Thyroid gland (tissue), 4 donors: ENCODE results near the gene PTPRE. TPM values are rescaled to one million over a fixed set of nuclear protein-coding genes. Genes with fewer than 3 reads are reported as not detected.
A peak's percentile ranks its signal among the peaks of the same experiment; 100 is the strongest.

ENCODE experiments used
- DNase-seq, 2 donors: peaks; one replicate each; pipeline ENCODE4 v3.0.0-alpha.2; 2019
- H3K27ac ChIP-seq, 3 donors: fragments of 200-600 bp; sonication (generic); 1 replicate in 2 of 3; 2 replicates in 1 of 3; pipeline ENCODE4 v1.5.1; 2016 to 2019; ENCODE audit warnings: mild to moderate bottlenecking in 1 of 3, moderate library complexity in 1 of 3
- H3K27me3 ChIP-seq: fragments of 200-600 bp; sonication (generic); one replicate; pipeline ENCODE4 v1.5.1; 2019
- H3K36me3 ChIP-seq, 2 donors: fragments of 200-600 bp; sonication (generic); one replicate each; pipeline ENCODE4 v1.5.1; 2016 to 2019
- H3K4me1 ChIP-seq, 2 donors: fragments of 200-600 bp; sonication (generic); one replicate each; pipeline ENCODE4 v1.5.1; 2017 to 2019
- H3K4me3 ChIP-seq, 3 donors: fragments of 200-600 bp; sonication (generic); replicated peaks in 1 of 3; 1 replicate in 2 of 3; 2 replicates in 1 of 3; pipeline ENCODE4 v1.5.1; 2016; ENCODE audit warnings: mild to moderate bottlenecking in 1 of 3
- H3K9me3 ChIP-seq: fragments of 200-600 bp; sonication (generic); one replicate; pipeline ENCODE4 v1.5.1; 2017
- POLR2A ChIP-seq, 2 donors: fragments of 450-650 bp; IDR thresholded peaks; one replicate each; pipeline ENCODE4 v1.6.1; 2017; ENCODE audit warnings: antibody characterized with exemption in 2 of 2, mild to moderate bottlenecking in 2 of 2, moderate library complexity in 1 of 2
- WGBS, 2 donors: methylation state at CpG; one replicate each; pipeline ENCODE4 v1.1.5; 2017; 5-methylcytosine and 5-hydroxymethylcytosine counted together
- intact Hi-C: fragments of 100-400 bp; cut with DNase I; formaldehyde crosslinking; loops from one replicate; pipeline ENCODE4 v1.15.1; 2023
- total RNA-seq, 4 donors: library from RNA; depleted of rRNA; stranded (reverse); fragments of >200 nt; gene quantifications; one replicate each; pipeline ENCODE4 v1.2.3, GENCODE V29; 2016
- TF ChIP-seq, protein P1 (sequence below), 6 experiments: fragments of 200-600 bp in 3 of 6; fragments of 450-650 bp in 3 of 6; sonication (generic) in 3 of 6; IDR thresholded peaks; one replicate each; pipeline ENCODE4 v1.5.1; 2016 to 2019; ENCODE audit warnings: antibody characterized with exemption in 6 of 6, mild to moderate bottlenecking in 2 of 6, inconsistent platforms in 1 of 6, moderate library complexity in 1 of 6

The PTPRE gene
- total RNA-seq, 4 donors from 2014 or later = 16.8 to 25.0 (median 19.4) TPM

DNA sequence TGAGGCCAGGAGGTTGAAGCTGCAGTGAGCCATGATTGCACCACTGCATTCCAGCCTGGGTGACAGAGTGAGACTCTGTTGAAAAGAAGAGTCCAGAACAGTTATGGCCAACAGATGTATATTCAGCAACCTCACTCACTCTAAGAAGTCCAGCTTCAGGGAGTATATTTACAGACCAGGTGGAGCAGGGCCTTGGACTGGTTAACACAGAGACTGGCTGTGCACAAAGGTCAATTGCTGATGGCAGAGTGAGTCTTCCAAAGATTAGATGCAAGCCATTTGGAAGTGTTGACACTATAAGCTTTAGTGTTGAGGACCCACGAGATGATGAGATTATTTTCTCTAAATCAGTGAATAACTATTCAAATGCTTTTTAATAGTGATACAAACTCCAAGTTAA lies 39.1 kb upstream of the PTPRE start:
- 75 to 90% methylated on average over 1 of the region's 1 CpG for WGBS, 2 donors
- intact Hi-C loops = no loop called here

DNA sequence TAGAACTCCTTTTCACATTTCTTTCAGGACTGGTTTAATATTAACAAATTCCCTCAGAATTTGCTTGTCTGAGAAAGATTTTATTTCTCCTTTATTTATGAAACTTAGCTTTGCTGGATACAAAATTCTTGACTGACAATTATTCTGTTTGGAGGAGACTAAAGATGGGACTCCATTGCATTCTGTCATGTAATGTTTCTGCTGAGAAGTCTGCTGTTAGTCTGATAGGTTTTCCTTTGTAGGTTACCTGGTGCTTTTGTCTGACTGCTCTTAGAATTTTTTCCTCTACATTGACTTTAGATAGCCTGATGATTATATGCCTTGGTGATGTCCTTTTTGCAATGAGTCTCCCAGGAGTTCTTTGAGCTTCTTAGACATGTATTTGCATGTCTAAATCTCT lies 37.6 kb upstream of the PTPRE start:
- H3K9me3 ChIP-seq = no peaks in the 10 kb centered on the region
- intact Hi-C loops = no loop called here
- no peak overlapping the region for H3K27ac ChIP-seq
- H3K4me3 ChIP-seq = no peak overlapping the region
- H3K27me3 ChIP-seq = no peaks in the 10 kb centered on the region
- no peaks in the 10 kb centered on the region for H3K4me1 ChIP-seq
- no peaks in the 10 kb centered on the region for H3K36me3 ChIP-seq
- no peak for DNase-seq
- no peak for TF ChIP-seq POLR2A (IDR thresholded peaks at IDR 0.05)
- TF ChIP-seq, protein P1, sequence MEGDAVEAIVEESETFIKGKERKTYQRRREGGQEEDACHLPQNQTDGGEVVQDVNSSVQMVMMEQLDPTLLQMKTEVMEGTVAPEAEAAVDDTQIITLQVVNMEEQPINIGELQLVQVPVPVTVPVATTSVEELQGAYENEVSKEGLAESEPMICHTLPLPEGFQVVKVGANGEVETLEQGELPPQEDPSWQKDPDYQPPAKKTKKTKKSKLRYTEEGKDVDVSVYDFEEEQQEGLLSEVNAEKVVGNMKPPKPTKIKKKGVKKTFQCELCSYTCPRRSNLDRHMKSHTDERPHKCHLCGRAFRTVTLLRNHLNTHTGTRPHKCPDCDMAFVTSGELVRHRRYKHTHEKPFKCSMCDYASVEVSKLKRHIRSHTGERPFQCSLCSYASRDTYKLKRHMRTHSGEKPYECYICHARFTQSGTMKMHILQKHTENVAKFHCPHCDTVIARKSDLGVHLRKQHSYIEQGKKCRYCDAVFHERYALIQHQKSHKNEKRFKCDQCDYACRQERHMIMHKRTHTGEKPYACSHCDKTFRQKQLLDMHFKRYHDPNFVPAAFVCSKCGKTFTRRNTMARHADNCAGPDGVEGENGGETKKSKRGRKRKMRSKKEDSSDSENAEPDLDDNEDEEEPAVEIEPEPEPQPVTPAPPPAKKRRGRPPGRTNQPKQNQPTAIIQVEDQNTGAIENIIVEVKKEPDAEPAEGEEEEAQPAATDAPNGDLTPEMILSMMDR (IDR thresholded peaks at IDR 0.05) = no peak

More for the DNA sequence above, 39.1 kb upstream of the PTPRE start:
- Histone ChIP-seq H3K4me1 (no peaks in the 10 kb centered on the region), H3K27me3 (no peaks in the 10 kb centered on the region), H3K27ac (no peak overlapping the region), H3K36me3 (no peaks in the 10 kb centered on the region), H3K4me3 (no peak overlapping the region), H3K9me3 (no peaks in the 10 kb centered on the region)
- TF ChIP-seq, protein P1 (IDR thresholded peaks at IDR 0.05) = no peak
- TF ChIP-seq POLR2A (IDR thresholded peaks at IDR 0.05) = no peak
- DNase-seq = no peak

DNA sequence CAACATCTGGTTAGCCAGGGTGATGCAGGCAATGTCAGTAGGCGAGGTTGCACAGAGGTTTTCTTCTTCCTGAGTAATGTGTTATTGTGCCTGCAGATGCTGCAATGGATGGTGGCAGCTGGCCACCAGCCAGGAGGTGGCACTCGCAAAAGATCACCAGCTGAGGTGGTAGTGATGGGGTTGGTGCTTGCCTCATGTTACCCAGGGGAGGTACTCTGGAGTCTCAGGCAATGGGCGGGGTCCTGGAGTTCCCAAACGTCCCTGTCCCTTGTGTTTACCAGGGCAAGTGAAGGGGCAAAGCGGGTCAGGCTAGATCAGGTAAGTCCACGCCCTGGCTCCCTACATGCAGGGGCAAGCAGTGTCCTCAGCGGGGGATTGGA lies 35.3 kb upstream of the PTPRE start:
- Histone ChIP-seq H3K36me3 (no peaks in the 10 kb centered on the region), H3K4me3 (no peak overlapping the region)
- WGBS, 2 donors = 66 to 77% methylated on average over 7 of the region's 7 CpGs

DNA sequence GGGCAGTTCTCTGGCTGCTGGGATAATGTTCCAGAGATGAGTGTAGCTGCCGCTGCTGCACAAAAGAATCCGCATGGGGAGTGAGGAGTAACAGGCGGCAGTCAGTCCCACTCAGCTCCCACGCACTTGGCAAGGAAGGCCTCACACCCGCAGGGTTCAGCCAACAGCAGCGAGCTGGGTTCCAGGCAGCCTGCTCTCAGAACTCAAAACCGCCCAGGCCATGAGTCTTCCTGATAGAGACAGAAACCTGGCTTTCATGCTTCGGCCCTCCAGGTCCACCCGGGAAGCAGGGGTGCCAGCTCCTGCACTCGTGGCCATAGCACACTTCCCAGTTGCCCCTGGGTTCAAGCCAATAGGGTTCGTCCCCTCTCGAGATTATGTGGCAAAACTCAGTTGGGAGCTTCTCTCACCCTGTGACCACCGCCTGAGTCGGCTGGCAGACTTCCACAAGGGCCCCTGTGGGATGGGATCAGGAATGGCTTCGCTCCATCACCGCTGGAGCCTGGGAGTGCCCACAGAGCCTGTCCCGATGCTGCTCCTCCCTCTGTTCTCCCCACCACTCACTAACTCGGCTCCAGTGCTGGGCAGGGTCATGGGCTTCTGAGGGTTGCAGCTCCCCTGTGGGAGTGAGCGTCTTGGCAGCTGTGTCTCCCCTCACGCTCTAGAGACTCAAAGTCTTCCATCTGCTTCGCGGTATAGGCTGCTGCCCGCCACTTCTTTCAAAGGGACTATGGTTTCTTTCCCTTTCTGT lies 34.7 kb upstream of the PTPRE start:
- peak in 1 of 2 donors; percentile 12 for DNase-seq
- no peak overlapping the region for H3K4me3 ChIP-seq
- no peak overlapping the region for H3K27ac ChIP-seq
- no peaks in the 10 kb centered on the region for H3K4me1 ChIP-seq
- H3K27me3 ChIP-seq = no peaks in the 10 kb centered on the region
- TF ChIP-seq, protein P1 (IDR thresholded peaks at IDR 0.05) = no peak
- TF ChIP-seq POLR2A (IDR thresholded peaks at IDR 0.05) = no peak
- H3K36me3 ChIP-seq = no peaks in the 10 kb centered on the region
- 64 to 70% methylated on average over 18 to 19 of the region's 23 CpGs for WGBS, 2 donors
- intact Hi-C loops = no loop called here
- H3K9me3 ChIP-seq = no peaks in the 10 kb centered on the region

More for the DNA sequence above, 35.3 kb upstream of the PTPRE start:
- Histone ChIP-seq H3K4me1 (no peaks in the 10 kb centered on the region), H3K9me3 (no peaks in the 10 kb centered on the region), H3K27me3 (no peaks in the 10 kb centered on the region), H3K27ac (no peak overlapping the region)
- intact Hi-C loops = no loop called here
- TF ChIP-seq POLR2A (IDR thresholded peaks at IDR 0.05) = no peak
- TF ChIP-seq, protein P1 (IDR thresholded peaks at IDR 0.05) = no peak
- no peak for DNase-seq

DNA sequence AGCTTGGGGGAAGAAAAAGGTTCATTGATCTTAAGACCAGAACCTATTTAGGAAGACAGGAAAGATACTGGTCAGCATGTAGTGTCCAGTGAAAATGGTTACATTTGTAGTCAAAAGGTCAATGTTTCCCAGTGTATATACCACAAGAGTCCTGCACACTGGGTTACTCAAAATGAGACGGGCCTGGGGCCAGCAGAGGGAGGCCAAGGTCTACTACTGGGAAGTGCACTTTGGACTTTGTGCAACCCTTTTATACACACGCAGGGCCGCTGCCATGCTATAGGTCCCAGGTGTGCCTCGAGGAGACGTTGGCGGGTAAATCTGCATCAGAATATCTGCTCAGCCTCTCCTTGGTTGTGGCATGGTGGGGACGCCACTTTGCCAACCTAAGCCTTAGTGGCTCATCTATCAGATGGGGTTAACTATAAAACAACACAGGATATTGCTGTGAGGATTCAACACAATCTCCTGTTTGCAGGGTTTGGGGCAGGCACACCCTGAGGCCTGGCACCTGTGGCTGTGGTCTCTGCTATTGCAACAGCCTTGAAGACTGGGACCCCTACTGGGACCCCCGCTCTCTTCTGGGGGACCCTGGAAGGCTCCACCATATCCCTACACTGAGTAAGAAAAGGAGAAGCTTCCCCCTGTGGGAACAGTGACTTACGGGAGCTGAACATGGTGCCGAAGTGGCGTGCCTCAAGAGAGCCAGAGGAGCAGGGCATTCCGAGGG lies 33.9 kb upstream of the PTPRE start:
- 82 to 87% methylated on average over 12 of the region's 12 CpGs for WGBS, 2 donors
- Histone ChIP-seq H3K36me3 (no peaks in the 10 kb centered on the region), H3K4me1 (no peaks in the 10 kb centered on the region), H3K9me3 (no peaks in the 10 kb centered on the region), H3K4me3 (no peak overlapping the region), H3K27ac (no peak overlapping the region), H3K27me3 (no peaks in the 10 kb centered on the region)
- TF ChIP-seq POLR2A (IDR thresholded peaks at IDR 0.05) = no peak
- TF ChIP-seq, protein P1 (IDR thresholded peaks at IDR 0.05) = no peak
- no peak for DNase-seq
- intact Hi-C loops = no loop called here
